Measurements from ENCODE around the gene TMEM120B. TPM values are rescaled to one million over a fixed set of nuclear protein-coding genes. Genes with fewer than 3 reads are reported as not detected.

The TMEM120B gene
- total RNA-seq, 2 experiments from 2014 or later: 12.4 to 21.5 TPM

DNA sequence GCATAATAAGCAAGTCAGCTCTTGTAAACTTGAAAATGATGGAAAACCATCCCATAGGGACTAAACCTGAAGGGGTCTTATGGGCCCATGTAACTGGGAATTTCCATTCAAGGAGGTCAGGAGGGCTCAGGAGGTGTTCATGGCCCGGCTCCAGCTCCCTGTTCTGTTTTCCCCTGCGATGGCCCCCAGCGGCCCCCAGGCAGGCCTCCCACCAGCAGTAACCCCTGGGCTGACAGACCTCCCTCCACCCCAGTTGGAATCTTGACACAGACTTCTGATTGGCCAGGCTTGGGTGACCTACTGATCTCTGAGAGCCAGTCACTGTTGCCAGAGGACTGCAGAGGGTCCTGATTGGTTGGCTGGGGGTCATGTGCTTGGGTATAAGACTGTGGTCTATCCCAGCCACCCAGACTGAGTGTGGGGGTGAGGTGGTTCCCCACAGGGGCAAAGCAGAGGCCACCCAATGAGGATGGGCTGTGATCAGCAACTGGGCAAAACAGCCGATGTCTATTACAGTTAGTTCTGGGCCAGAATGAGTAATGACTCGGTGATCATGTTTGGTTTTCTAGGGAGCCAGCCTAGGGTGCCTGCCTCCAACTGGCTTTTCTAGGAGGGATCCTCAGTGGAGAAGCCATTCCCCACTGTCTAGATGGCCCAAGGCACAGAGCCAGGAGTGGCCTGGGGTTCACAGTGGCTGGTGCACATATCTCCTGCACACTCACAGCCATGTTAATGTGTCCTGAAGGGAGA, 53.9 kb downstream of the TMEM120B start:
- H3K9me2 ChIP-seq (ENCODE audit: insufficient read depth, low read length): no peaks in the 10 kb centered on the region
- TF ChIP-seq, protein P1, sequence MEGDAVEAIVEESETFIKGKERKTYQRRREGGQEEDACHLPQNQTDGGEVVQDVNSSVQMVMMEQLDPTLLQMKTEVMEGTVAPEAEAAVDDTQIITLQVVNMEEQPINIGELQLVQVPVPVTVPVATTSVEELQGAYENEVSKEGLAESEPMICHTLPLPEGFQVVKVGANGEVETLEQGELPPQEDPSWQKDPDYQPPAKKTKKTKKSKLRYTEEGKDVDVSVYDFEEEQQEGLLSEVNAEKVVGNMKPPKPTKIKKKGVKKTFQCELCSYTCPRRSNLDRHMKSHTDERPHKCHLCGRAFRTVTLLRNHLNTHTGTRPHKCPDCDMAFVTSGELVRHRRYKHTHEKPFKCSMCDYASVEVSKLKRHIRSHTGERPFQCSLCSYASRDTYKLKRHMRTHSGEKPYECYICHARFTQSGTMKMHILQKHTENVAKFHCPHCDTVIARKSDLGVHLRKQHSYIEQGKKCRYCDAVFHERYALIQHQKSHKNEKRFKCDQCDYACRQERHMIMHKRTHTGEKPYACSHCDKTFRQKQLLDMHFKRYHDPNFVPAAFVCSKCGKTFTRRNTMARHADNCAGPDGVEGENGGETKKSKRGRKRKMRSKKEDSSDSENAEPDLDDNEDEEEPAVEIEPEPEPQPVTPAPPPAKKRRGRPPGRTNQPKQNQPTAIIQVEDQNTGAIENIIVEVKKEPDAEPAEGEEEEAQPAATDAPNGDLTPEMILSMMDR (conservative IDR thresholded peaks at IDR 0.05; ENCODE audit: low read length): no peak
- no peak for TF ChIP-seq EZH2phosphoT487 (IDR thresholded peaks at IDR 0.05; ENCODE audit: borderline replicate concordance, low read depth, low read length)
- ChIA-PET POLR2A (interaction anchor here (0.6 kb wide), 1 partner anchor 19 kb away, joined by 4 read pairs; no protein-coding TSS in a partner anchor), CTCF (ENCODE audit: unreplicated experiment) (no interaction called here)
- no peaks in the 10 kb centered on the region for H3K4me1 ChIP-seq (ENCODE audit: insufficient read depth, low read length, poor library complexity, severe bottlenecking)
- no peaks in the 10 kb centered on the region for H4K20me1 ChIP-seq (ENCODE audit: insufficient read depth, low read length)
- DNase-seq (ENCODE audit: low spot score): no peak
- H3K4me2 ChIP-seq (ENCODE audit: low read length): no peak overlapping the region
- no peak overlapping the region for H2AFZ ChIP-seq (ENCODE audit: low read length)
- H3K9me3 ChIP-seq (ENCODE audit: low read length): no peaks in the 10 kb centered on the region
- BruUV-seq (replicated peaks): no TSS peak
- intact Hi-C loops (cut with micrococcal nuclease; ENCODE audit: unreplicated experiment): no loop called here
- H3K4me3 ChIP-seq (ENCODE audit: low read depth, low read length, poor library complexity, severe bottlenecking): no peak overlapping the region
- H3K79me2 ChIP-seq (ENCODE audit: insufficient read depth, low read depth, low read length): no peaks in the 10 kb centered on the region
- H3K27ac ChIP-seq (ENCODE audit: low read depth, low read length, poor library complexity, severe bottlenecking): no peak overlapping the region
- peaks cover 3% of the 10 kb centered on the region for H3K36me3 ChIP-seq (ENCODE audit: insufficient read depth, low read length)

DNA sequence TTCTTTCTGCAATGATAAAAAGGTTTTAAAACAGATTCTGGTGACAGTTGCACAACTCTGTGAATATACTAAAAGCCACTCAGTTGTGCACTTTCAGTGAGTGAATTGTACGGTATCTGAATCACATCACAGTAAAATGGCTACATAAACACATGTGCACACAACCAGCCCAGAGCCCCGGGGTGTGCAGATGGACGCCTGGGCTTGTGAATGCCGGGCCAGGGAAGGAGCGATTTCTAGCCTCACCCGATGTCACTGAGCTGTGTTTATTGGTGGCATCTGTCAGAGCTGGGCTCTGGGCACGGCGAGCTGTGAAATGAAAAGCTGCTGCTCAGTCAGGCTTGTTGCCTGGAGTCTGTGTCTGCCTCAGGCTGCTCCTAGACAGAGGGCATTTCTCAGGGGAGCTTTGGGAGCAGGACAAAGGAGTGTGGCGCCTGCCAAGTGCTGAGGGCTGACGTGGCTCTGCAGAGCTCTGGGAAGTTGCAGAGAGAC, 55.0 kb downstream of the TMEM120B start:
- intact Hi-C loops (cut with micrococcal nuclease; ENCODE audit: unreplicated experiment): no loop called here
- Histone ChIP-seq H3K79me2 (ENCODE audit: insufficient read depth, low read depth, low read length) (no peaks in the 10 kb centered on the region), H3K36me3 (ENCODE audit: insufficient read depth, low read length) (peaks cover 3% of the 10 kb centered on the region), H3K9me2 (ENCODE audit: insufficient read depth, low read length) (no peaks in the 10 kb centered on the region), H3K4me1 (ENCODE audit: insufficient read depth, low read length, poor library complexity, severe bottlenecking) (no peaks in the 10 kb centered on the region), H4K20me1 (ENCODE audit: insufficient read depth, low read length) (no peaks in the 10 kb centered on the region), H3K4me3 (ENCODE audit: low read depth, low read length, poor library complexity, severe bottlenecking) (no peak overlapping the region), H3K9me3 (ENCODE audit: low read length) (no peaks in the 10 kb centered on the region), H3K27ac (ENCODE audit: low read depth, low read length, poor library complexity, severe bottlenecking) (no peak overlapping the region), H3K4me2 (ENCODE audit: low read length) (no peak overlapping the region), H2AFZ (ENCODE audit: low read length) (no peak overlapping the region)
- BruUV-seq (replicated peaks): no TSS peak
- TF ChIP-seq, protein P1 (conservative IDR thresholded peaks at IDR 0.05; ENCODE audit: low read length): no peak
- TF ChIP-seq EZH2phosphoT487 (IDR thresholded peaks at IDR 0.05; ENCODE audit: borderline replicate concordance, low read depth, low read length): no peak
- no peak for DNase-seq (ENCODE audit: low spot score)
- ChIA-PET CTCF (ENCODE audit: unreplicated experiment) (no interaction called here), POLR2A (no interaction called here)

GRCh38 chr12:121769297-121769830, 56.8 kb downstream of the TMEM120B start:
- peaks cover 8% of the 10 kb centered on the region for H3K4me1 ChIP-seq (ENCODE audit: insufficient read depth, low read length, poor library complexity, severe bottlenecking)
- H3K9me2 ChIP-seq (ENCODE audit: insufficient read depth, low read length): no peaks in the 10 kb centered on the region
- H4K20me1 ChIP-seq (ENCODE audit: insufficient read depth, low read length): no peaks in the 10 kb centered on the region
- POLR2A ChIA-PET: interaction anchor here (0.7 kb wide), 1 partner anchor 22 kb away, joined by 3 read pairs; no protein-coding TSS in a partner anchor
- no peak overlapping the region for H3K27ac ChIP-seq (ENCODE audit: low read depth, low read length, poor library complexity, severe bottlenecking)
- no peak for DNase-seq (ENCODE audit: low spot score)
- CTCF ChIA-PET (ENCODE audit: unreplicated experiment): no interaction called here
- intact Hi-C loops (cut with micrococcal nuclease; ENCODE audit: unreplicated experiment): no loop called here
- TF ChIP-seq EZH2phosphoT487 (IDR thresholded peaks at IDR 0.05; ENCODE audit: borderline replicate concordance, low read depth, low read length): no peak
- TF ChIP-seq, protein P1 (conservative IDR thresholded peaks at IDR 0.05; ENCODE audit: low read length): no peak
- no peaks in the 10 kb centered on the region for H3K9me3 ChIP-seq (ENCODE audit: low read length)
- no peak overlapping the region for H2AFZ ChIP-seq (ENCODE audit: low read length)
- no peaks in the 10 kb centered on the region for H3K36me3 ChIP-seq (ENCODE audit: insufficient read depth, low read length)
- H3K4me3 ChIP-seq (ENCODE audit: low read depth, low read length, poor library complexity, severe bottlenecking): no peak overlapping the region
- H3K4me2 ChIP-seq (ENCODE audit: low read length): no peak overlapping the region
- BruUV-seq (replicated peaks): no TSS peak
- H3K79me2 ChIP-seq (ENCODE audit: insufficient read depth, low read depth, low read length): no peaks in the 10 kb centered on the region

Data from OCI-LY7 (cell line).